Measurements from ENCODE around the gene TRABD2B.

DNA sequence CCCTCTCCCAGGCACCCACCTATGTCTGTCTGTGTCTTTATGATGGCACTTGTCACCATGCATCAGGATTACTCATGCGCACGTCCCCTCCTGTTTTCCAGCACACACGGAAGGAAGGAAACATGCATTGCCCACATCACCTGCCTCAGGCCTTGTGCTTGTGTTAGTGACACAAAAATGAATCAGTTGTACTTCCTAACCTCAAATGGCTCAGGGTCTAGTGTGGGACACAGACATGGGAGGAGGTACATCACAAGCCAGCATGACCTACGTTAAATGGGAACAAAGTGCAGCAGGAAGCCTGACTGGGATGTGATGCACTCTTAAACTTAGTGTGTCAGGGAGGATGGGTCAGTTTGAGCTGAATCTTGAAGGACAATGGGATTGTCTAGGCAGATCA lies 126.7 kb downstream of the TRABD2B start:
- TF ChIP-seq, protein P1, sequence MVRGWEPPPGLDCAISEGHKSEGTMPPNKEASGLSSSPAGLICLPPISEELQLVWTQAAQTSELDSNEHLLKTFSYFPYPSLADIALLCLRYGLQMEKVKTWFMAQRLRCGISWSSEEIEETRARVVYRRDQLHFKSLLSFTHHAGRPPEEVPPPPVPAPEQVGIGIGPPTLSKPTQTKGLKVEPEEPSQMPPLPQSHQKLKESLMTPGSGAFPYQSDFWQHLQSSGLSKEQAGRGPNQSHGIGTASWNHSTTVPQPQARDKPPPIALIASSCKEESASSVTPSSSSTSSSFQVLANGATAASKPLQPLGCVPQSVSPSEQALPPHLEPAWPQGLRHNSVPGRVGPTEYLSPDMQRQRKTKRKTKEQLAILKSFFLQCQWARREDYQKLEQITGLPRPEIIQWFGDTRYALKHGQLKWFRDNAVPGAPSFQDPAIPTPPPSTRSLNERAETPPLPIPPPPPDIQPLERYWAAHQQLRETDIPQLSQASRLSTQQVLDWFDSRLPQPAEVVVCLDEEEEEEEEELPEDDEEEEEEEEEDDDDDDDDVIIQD (CRISPR knock-in tag; IDR thresholded peaks at IDR 0.05; ENCODE audit: low read depth): no peak
- TF ChIP-seq CTCF (CRISPR knock-in tag; IDR thresholded peaks at IDR 0.05): no peak
- TF ChIP-seq, protein P2, sequence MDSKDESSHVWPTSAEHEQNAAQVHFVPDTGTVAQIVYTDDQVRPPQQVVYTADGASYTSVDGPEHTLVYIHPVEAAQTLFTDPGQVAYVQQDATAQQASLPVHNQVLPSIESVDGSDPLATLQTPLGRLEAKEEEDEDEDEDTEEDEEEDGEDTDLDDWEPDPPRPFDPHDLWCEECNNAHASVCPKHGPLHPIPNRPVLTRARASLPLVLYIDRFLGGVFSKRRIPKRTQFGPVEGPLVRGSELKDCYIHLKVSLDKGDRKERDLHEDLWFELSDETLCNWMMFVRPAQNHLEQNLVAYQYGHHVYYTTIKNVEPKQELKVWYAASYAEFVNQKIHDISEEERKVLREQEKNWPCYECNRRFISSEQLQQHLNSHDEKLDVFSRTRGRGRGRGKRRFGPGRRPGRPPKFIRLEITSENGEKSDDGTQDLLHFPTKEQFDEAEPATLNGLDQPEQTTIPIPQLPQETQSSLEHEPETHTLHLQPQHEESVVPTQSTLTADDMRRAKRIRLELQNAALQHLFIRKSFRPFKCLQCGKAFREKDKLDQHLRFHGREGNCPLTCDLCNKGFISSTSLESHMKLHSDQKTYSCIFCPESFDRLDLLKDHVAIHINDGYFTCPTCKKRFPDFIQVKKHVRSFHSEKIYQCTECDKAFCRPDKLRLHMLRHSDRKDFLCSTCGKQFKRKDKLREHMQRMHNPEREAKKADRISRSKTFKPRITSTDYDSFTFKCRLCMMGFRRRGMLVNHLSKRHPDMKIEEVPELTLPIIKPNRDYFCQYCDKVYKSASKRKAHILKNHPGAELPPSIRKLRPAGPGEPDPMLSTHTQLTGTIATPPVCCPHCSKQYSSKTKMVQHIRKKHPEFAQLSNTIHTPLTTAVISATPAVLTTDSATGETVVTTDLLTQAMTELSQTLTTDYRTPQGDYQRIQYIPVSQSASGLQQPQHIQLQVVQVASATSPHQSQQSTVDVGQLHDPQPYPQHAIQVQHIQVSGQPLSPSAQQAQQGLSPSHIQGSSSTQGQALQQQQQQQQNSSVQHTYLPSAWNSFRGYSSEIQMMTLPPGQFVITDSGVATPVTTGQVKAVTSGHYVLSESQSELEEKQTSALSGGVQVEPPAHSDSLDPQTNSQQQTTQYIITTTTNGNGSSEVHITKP (CRISPR knock-in tag; IDR thresholded peaks at IDR 0.05; ENCODE audit: low read depth): no peak
- no peak for TF ChIP-seq ZNF569 (CRISPR knock-in tag; IDR thresholded peaks at IDR 0.05; ENCODE audit: borderline replicate concordance)
- TF ChIP-seq RBAK (CRISPR knock-in tag; IDR thresholded peaks at IDR 0.05): no peak
- no peak for TF ChIP-seq ZNF790 (CRISPR knock-in tag; IDR thresholded peaks at IDR 0.05; ENCODE audit: borderline replicate concordance)
- TF ChIP-seq EZH2 (conservative IDR thresholded peaks at IDR 0.05; ENCODE audit: low read depth, low read length): no peak
- TF ChIP-seq RAD21 (CRISPR knock-in tag; IDR thresholded peaks at IDR 0.05): no peak
- no peak for TF ChIP-seq SETDB1 (CRISPR knock-in tag; IDR thresholded peaks at IDR 0.05; ENCODE audit: borderline replicate concordance)
- TF ChIP-seq, protein P3, sequence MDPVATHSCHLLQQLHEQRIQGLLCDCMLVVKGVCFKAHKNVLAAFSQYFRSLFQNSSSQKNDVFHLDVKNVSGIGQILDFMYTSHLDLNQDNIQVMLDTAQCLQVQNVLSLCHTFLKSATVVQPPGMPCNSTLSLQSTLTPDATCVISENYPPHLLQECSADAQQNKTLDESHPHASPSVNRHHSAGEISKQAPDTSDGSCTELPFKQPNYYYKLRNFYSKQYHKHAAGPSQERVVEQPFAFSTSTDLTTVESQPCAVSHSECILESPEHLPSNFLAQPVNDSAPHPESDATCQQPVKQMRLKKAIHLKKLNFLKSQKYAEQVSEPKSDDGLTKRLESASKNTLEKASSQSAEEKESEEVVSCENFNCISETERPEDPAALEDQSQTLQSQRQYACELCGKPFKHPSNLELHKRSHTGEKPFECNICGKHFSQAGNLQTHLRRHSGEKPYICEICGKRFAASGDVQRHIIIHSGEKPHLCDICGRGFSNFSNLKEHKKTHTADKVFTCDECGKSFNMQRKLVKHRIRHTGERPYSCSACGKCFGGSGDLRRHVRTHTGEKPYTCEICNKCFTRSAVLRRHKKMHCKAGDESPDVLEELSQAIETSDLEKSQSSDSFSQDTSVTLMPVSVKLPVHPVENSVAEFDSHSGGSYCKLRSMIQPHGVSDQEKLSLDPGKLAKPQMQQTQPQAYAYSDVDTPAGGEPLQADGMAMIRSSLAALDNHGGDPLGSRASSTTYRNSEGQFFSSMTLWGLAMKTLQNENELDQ (CRISPR knock-in tag; IDR thresholded peaks at IDR 0.05; ENCODE audit: borderline replicate concordance): no peak
- no peak for TF ChIP-seq ZBTB1 (CRISPR knock-in tag; IDR thresholded peaks at IDR 0.05; ENCODE audit: borderline replicate concordance)
